Mesenchymal stem cell (in vitro differentiated cells and primary cell): ENCODE results near the gene GAREM1.

ENCODE experiments used
- DNase-seq: peaks from one replicate; pipeline ENCODE4 v3.0.0-alpha.2; 2013
- H2AFZ ChIP-seq: one replicate; pipeline ENCODE4 v1.6.1; 2013; ENCODE audit warnings: low read depth, mild to moderate bottlenecking, control low read depth, inconsistent platforms, low read length, moderate library complexity
- H2AK5ac ChIP-seq: 2 replicates; pipeline ENCODE4 v1.6.1; 2013; ENCODE audit warnings: low read length, moderate library complexity, mild to moderate bottlenecking, inconsistent platforms; ENCODE audit not compliant: severe bottlenecking
- H2BK120ac ChIP-seq: one replicate; pipeline ENCODE4 v1.6.1; 2013; ENCODE audit warnings: low read depth, mild to moderate bottlenecking, inconsistent platforms, low read length, moderate library complexity
- H2BK12ac ChIP-seq, 2 experiments: one replicate each; pipeline ENCODE4 v1.6.1; 2013; ENCODE audit warnings: inconsistent platforms in 2 of 2, low read length in 2 of 2, mild to moderate bottlenecking in 2 of 2, moderate library complexity in 2 of 2, control low read depth in 1 of 2
- H2BK15ac ChIP-seq: one replicate; pipeline ENCODE4 v1.6.1; 2013; ENCODE audit warnings: mild to moderate bottlenecking, low read depth, inconsistent platforms; ENCODE audit not compliant: poor library complexity, severe bottlenecking
- H2BK5ac ChIP-seq: 2 replicates; pipeline ENCODE4 v1.6.1; 2013; ENCODE audit warnings: low read depth, mild to moderate bottlenecking, low read length, control low read depth, inconsistent platforms; ENCODE audit not compliant: poor library complexity, severe bottlenecking
- H3K14ac ChIP-seq, 2 experiments: one replicate each; pipeline ENCODE4 v1.6.1; 2013; ENCODE audit warnings: inconsistent platforms in 2 of 2, low read length in 2 of 2, control low read depth in 1 of 2, mild to moderate bottlenecking in 1 of 2, moderate library complexity in 1 of 2
- H3K18ac ChIP-seq, 2 experiments: one replicate each; pipeline ENCODE4 v1.6.1; 2013; ENCODE audit warnings: inconsistent platforms in 2 of 2, low read length in 2 of 2, control low read depth in 1 of 2, low read depth in 1 of 2, mild to moderate bottlenecking in 1 of 2
- H3K23ac ChIP-seq, 2 experiments: one replicate each; pipeline ENCODE4 v1.6.1; 2013; ENCODE audit warnings: inconsistent platforms in 2 of 2, low read length in 2 of 2, mild to moderate bottlenecking in 2 of 2, moderate library complexity in 2 of 2, control low read depth in 1 of 2
- H3K27ac ChIP-seq: 2 replicates; pipeline ENCODE4 v1.5.1; 2013; ENCODE audit warnings: mild to moderate bottlenecking, moderate library complexity, low read length, control low read depth, inconsistent platforms; ENCODE audit not compliant: poor library complexity, severe bottlenecking
- H3K27me3 ChIP-seq, 2 experiments: 2 replicates each; pipeline versions ENCODE4 v1.6.1 to v1.7.0; 2013; ENCODE audit warnings: low read length in 2 of 2, mild to moderate bottlenecking in 2 of 2, moderate library complexity in 2 of 2, control low read depth in 1 of 2, inconsistent platforms in 1 of 2; ENCODE audit not compliant: control insufficient read depth in 1 of 2, insufficient read depth in 1 of 2
- H3K36me3 ChIP-seq, 2 experiments: 2 replicates each; pipeline versions ENCODE4 v1.6.1 to v1.7.0; 2013; ENCODE audit warnings: low read length in 2 of 2, control low read depth in 1 of 2, inconsistent platforms in 1 of 2, low read depth in 1 of 2, mild to moderate bottlenecking in 1 of 2; ENCODE audit not compliant: insufficient read depth in 2 of 2, control insufficient read depth in 1 of 2
- H3K4ac ChIP-seq, 2 experiments: one replicate each; pipeline ENCODE4 v1.6.1; 2013; ENCODE audit warnings: inconsistent platforms in 2 of 2, low read length in 2 of 2, mild to moderate bottlenecking in 2 of 2, moderate library complexity in 2 of 2, control low read depth in 1 of 2, low read depth in 1 of 2
- H3K4me1 ChIP-seq: 2 replicates; pipeline ENCODE4 v1.6.1; 2013; ENCODE audit warnings: low read depth, low read length, control low read depth; ENCODE audit not compliant: control insufficient read depth, insufficient read depth
- H3K4me2 ChIP-seq: 2 replicates; pipeline ENCODE4 v1.6.1; 2013; ENCODE audit warnings: low read length, mild to moderate bottlenecking, inconsistent platforms; ENCODE audit not compliant: poor library complexity, severe bottlenecking
- H3K4me3 ChIP-seq, 2 experiments: 2 replicates each; pipeline versions ENCODE4 v1.5.1 to v1.7.0; 2013; ENCODE audit warnings: low read length in 2 of 2, mild to moderate bottlenecking in 2 of 2, control low read depth in 1 of 2, low read depth in 1 of 2; ENCODE audit not compliant: insufficient read depth in 1 of 2
- H3K79me1 ChIP-seq: replicated peaks from 2 replicates; pipeline ENCODE4 v1.6.1; 2013; ENCODE audit warnings: mild to moderate bottlenecking, control low read depth, low read length, inconsistent platforms; ENCODE audit not compliant: poor library complexity, severe bottlenecking
- H3K9ac ChIP-seq: 2 replicates; pipeline ENCODE4 v1.7.0; 2013; ENCODE audit warnings: mild to moderate bottlenecking, low read length, moderate library complexity
- H3K9me3 ChIP-seq: 2 replicates; pipeline ENCODE4 v1.7.0; 2013; ENCODE audit warnings: mild to moderate bottlenecking, low read length; ENCODE audit not compliant: control insufficient read depth
- H4K8ac ChIP-seq: one replicate; pipeline ENCODE4 v1.6.1; 2013; ENCODE audit warnings: inconsistent platforms, mild to moderate bottlenecking, low read length, moderate library complexity
- H4K91ac ChIP-seq: one replicate; pipeline ENCODE4 v1.6.1; 2013; ENCODE audit warnings: mild to moderate bottlenecking, low read length, inconsistent platforms
- WGBS: methylation state at CpG from one replicate; pipeline ENCODE4 v1.1.7; 2013; ENCODE audit warnings: mixed read lengths; 5-methylcytosine and 5-hydroxymethylcytosine counted together

GAREM1 gene

DNA sequence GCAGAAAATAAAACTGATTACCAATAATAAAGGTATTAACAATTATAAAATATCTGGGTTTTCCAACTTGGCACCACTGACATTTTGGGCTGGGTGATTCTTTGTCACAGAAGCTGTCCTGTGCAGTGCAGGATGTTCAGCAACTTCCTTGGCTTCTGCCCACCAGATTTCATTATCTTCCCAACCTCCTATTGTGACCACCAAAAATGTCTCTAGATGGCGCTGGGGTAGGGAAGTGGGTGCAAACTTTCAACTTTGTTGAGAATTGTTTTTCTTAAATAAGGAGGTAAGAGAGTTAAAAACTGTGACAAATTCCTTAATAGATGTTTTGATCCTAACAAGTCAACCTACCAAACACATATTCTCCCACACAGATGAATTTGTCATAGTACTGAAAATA, 90.1 kb downstream of the GAREM1 start:
- Histone ChIP-seq H2AFZ (no peak overlapping the region), H3K14ac (no peak overlapping the region), H2BK15ac (no peak overlapping the region), H2BK120ac (no peak overlapping the region), H3K79me1 (peaks cover 2% of the 10 kb centered on the region), H3K4me2 (no peak overlapping the region), H2AK5ac (no peak overlapping the region), H3K4me1 (peaks cover 1% of the 10 kb centered on the region), H3K18ac (no peak overlapping the region), H3K4ac (no peak overlapping the region), H2BK12ac (no peak overlapping the region), H3K27me3 (no peaks in the 10 kb centered on the region), H3K23ac (no peak overlapping the region), H2BK5ac (no peak overlapping the region), H4K8ac (no peak overlapping the region), H4K91ac (no peak overlapping the region), H3K9ac (no peak overlapping the region), H3K27ac (no peak overlapping the region), H3K36me3 (no peaks in the 10 kb centered on the region), H3K9me3 (no peaks in the 10 kb centered on the region), H3K4me3 (no peak overlapping the region)
- no peak for DNase-seq
- WGBS = no CpG with 5 or more reads among the region's 1 CpG

DNA sequence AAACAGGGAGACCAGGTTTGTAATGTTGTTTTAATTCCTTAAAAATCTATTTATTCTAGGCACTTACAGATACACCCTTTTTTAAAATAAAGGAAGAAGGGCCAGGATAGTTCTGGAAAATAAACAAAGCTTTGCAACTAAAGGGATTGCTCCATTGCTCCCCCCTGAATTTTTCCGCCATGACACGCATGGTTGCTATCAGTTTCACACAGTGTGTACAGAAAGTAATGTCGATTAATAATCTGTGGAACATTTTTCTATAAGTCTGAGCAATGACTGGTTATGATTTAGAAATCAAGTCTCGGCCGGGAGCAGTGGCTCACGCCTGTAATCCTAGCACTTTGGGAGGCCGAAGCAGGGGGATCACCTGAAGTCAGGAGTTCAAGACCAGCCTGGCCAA, 90.8 kb downstream of the GAREM1 start:
- H3K4me1 ChIP-seq = peaks cover 1% of the 10 kb centered on the region
- H3K9me3 ChIP-seq = no peaks in the 10 kb centered on the region
- no peak overlapping the region for H3K4me3 ChIP-seq
- no peak overlapping the region for H2BK5ac ChIP-seq
- no peak overlapping the region for H3K9ac ChIP-seq
- no peak overlapping the region for H4K91ac ChIP-seq
- H2AK5ac ChIP-seq = no peak overlapping the region
- no peak overlapping the region for H3K18ac ChIP-seq
- no peak overlapping the region for H4K8ac ChIP-seq
- no peaks in the 10 kb centered on the region for H3K27me3 ChIP-seq
- no peak overlapping the region for H3K4me2 ChIP-seq
- H2BK15ac ChIP-seq = no peak overlapping the region
- no peak overlapping the region for H3K23ac ChIP-seq
- H3K27ac ChIP-seq = no peak overlapping the region
- no peak overlapping the region for H3K14ac ChIP-seq
- WGBS = 97% methylated on average over 5 of the region's 7 CpGs
- H3K79me1 ChIP-seq = peaks cover 1% of the 10 kb centered on the region
- no peak overlapping the region for H3K4ac ChIP-seq
- no peak overlapping the region for H2AFZ ChIP-seq
- no peaks in the 10 kb centered on the region for H3K36me3 ChIP-seq
- no peak overlapping the region for H2BK12ac ChIP-seq
- DNase-seq = no peak
- H2BK120ac ChIP-seq = no peak overlapping the region

DNA sequence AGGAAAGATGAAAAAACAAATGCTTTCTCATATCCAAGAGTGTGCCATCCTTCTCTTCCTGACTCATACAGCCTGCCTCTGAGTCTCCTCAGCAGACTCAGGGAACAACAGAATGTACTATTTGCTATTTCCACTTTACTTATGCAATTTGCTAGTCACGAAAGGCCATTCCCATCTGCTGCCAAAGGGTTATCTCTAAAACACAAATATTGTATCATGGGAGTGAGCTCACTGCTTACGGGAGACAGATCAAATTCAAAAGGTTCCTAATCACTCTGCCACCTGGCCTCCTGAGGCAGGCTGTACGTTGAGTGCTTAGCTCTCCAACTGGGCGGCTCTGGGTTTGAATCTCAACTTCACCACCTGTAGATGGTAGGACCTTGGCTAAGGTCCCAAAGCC, 92.0 kb downstream of the GAREM1 start:
- no peak overlapping the region for H2AFZ ChIP-seq
- no peak overlapping the region for H3K14ac ChIP-seq
- H3K27me3 ChIP-seq = no peaks in the 10 kb centered on the region
- no peaks in the 10 kb centered on the region for H3K9me3 ChIP-seq
- no peak overlapping the region for H2BK120ac ChIP-seq
- H3K79me1 ChIP-seq = peaks cover 1% of the 10 kb centered on the region
- WGBS = 67% methylated on average over 4 of the region's 4 CpGs
- DNase-seq = peak; percentile 73
- H2BK12ac ChIP-seq = no peak overlapping the region
- H2BK15ac ChIP-seq = no peak overlapping the region
- no peak overlapping the region for H3K23ac ChIP-seq
- H3K4me3 ChIP-seq = no peak overlapping the region
- H2AK5ac ChIP-seq = no peak overlapping the region
- H3K27ac ChIP-seq = no peak overlapping the region
- no peak overlapping the region for H3K18ac ChIP-seq
- H2BK5ac ChIP-seq = no peak overlapping the region
- no peak overlapping the region for H4K8ac ChIP-seq
- H3K4me1 ChIP-seq = peaks cover 1% of the 10 kb centered on the region
- H3K9ac ChIP-seq = no peak overlapping the region
- no peak overlapping the region for H4K91ac ChIP-seq
- H3K4ac ChIP-seq = no peak overlapping the region
- H3K36me3 ChIP-seq = no peaks in the 10 kb centered on the region
- H3K4me2 ChIP-seq = no peak overlapping the region

DNA sequence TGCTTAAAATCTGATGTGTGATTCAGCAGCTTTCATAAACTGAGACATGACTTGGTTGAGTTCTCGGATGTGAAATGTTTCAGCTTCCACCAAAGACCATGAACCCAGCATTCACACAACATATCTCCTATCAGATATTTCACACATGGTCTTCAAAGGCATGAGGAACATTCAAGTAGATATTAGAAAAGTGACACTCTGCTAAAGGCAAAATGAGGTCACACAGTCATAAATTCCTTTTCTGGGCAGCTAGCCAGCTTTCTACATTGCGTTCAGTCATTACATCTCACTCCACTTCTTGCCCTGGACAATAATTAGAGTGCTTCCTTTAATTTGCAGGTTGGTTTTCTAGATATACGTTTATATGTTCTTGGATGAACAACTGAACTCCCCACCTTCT, 96.7 kb downstream of the GAREM1 start:
- H3K14ac ChIP-seq = no peak overlapping the region
- no peak overlapping the region for H3K4me3 ChIP-seq
- no peak overlapping the region for H2BK15ac ChIP-seq
- no peak overlapping the region for H3K18ac ChIP-seq
- H3K4ac ChIP-seq = no peak overlapping the region
- H2AK5ac ChIP-seq = no peak overlapping the region
- DNase-seq = peak; percentile 76
- 75% methylated on average over 1 of the region's 3 CpGs for WGBS
- no peaks in the 10 kb centered on the region for H3K27me3 ChIP-seq
- H2BK5ac ChIP-seq = no peak overlapping the region
- no peak overlapping the region for H3K27ac ChIP-seq
- no peak overlapping the region for H2AFZ ChIP-seq
- H3K9ac ChIP-seq = no peak overlapping the region
- H3K79me1 ChIP-seq = peaks cover 7% of the 10 kb centered on the region
- H4K8ac ChIP-seq = no peak overlapping the region
- H4K91ac ChIP-seq = no peak overlapping the region
- no peaks in the 10 kb centered on the region for H3K36me3 ChIP-seq
- H2BK120ac ChIP-seq = no peak overlapping the region
- no peak overlapping the region for H3K23ac ChIP-seq
- peaks cover 4% of the 10 kb centered on the region for H3K4me1 ChIP-seq
- no peak overlapping the region for H3K4me2 ChIP-seq
- H3K9me3 ChIP-seq = no peaks in the 10 kb centered on the region
- H2BK12ac ChIP-seq = no peak overlapping the region
